ENCODE measurements around the gene TNFRSF12A. TPM values are rescaled to one million over a fixed set of nuclear protein-coding genes. Genes with fewer than 3 reads are reported as not detected.
"Not testable (repeated sequence)": the region's sequence is repeated elsewhere in the genome, so short reads cannot be mapped to it uniquely, and the experiment has no call there.

Gene TNFRSF12A
- total RNA-seq, 1 donor from 2014 or later, result 66.2 TPM

DNA sequence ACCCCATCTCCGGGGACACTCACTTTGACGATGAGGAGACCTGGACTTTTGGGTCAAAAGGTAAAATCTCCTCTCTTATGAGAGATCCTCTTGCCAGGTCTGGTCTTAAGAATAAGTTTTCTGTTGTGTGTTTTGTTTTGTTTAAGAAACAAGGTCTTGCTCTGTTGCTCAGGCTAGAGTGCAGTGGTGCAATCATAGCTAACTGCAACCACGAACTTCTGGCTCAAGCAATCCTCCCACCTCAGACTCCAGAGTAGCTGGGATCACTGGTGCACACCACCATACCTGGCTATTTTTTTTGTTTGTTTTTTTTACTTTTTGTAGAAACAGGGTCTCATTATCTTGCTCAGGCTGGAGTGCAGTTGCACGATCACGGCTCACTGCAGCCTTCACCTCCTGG, 30.3 kb downstream of the TNFRSF12A start:
- Histone ChIP-seq H3K27ac (replicated peaks) (no peak overlapping the region), H3K27me3 (ENCODE audit: low read depth) (peaks cover 53% of the 10 kb centered on the region), H3K9me3 (replicated peaks) (no peaks in the 10 kb centered on the region), H3K4me3 (no peak overlapping the region), H3K4me1 (peaks cover 16% of the 10 kb centered on the region), H3K36me3 (no peaks in the 10 kb centered on the region)
- intact Hi-C loops (cut with micrococcal nuclease), result loop anchor here (10.0 kb wide), 1 partner anchor 74 kb away; no protein-coding TSS in a partner anchor
- no peak for DNase-seq
- no peak for TF ChIP-seq CTCF (IDR thresholded peaks at IDR 0.05; ENCODE audit: borderline replicate concordance)

DNA sequence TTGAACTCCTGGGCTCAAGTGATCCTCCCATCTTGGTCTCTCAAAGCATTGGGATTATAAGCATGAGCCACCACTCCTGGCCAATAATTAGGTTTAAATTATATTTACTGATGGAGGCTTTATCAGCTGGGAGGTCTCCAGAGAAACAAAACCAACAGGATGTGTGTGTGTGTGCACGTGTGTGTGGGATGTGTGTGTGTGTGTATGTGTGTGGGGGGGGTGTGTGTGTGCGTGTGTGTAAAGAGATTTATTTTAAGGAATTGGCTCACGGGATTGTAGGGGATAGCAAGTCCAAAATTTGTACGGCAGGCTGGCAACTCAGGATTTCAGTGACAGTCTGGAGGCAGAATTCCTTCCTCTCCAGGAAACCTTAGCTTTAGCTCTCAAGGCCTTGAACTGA, 30.8 kb downstream of the TNFRSF12A start:
- no peaks in the 10 kb centered on the region for H3K36me3 ChIP-seq
- H3K9me3 ChIP-seq (replicated peaks), result no peaks in the 10 kb centered on the region
- H3K4me3 ChIP-seq, result no peak overlapping the region
- no peak overlapping the region for H3K27ac ChIP-seq (replicated peaks)
- peaks cover 11% of the 10 kb centered on the region for H3K4me1 ChIP-seq
- H3K27me3 ChIP-seq (ENCODE audit: low read depth), result peaks cover 47% of the 10 kb centered on the region
- intact Hi-C loops (cut with micrococcal nuclease), result loop anchor here (10.0 kb wide), 1 partner anchor 74 kb away; no protein-coding TSS in a partner anchor
- DNase-seq, result no peak
- no peak for TF ChIP-seq CTCF (IDR thresholded peaks at IDR 0.05; ENCODE audit: borderline replicate concordance)

DNA sequence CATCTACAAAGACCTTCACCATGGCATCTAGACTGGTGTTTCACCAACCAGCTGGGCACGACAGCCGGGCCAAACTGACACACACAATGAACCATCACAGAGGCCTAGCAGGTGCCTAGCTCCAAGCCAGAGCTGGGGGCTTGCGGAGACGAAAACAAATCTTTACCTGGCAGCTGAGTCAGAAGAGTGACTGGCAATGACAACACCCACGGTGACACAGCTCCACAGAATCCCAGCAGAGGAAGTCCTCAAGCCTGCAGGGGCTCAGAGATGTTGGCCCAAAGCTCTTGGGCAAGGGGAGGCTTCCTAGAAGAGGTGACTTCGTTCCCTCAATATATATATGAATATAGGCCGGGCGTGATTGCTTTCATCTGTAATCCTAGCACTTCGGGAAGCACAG, 31.3 kb downstream of the TNFRSF12A start:
- H3K27me3 ChIP-seq (ENCODE audit: low read depth), result peaks cover 43% of the 10 kb centered on the region
- intact Hi-C loops (cut with micrococcal nuclease), result loop anchor here (10.0 kb wide), 1 partner anchor 73 kb away; no protein-coding TSS in a partner anchor
- H3K36me3 ChIP-seq, result no peaks in the 10 kb centered on the region
- H3K27ac ChIP-seq (replicated peaks), result no peak overlapping the region
- H3K4me3 ChIP-seq, result no peak overlapping the region
- no peak for DNase-seq
- peaks cover 6% of the 10 kb centered on the region for H3K4me1 ChIP-seq
- H3K9me3 ChIP-seq (replicated peaks), result no peaks in the 10 kb centered on the region
- TF ChIP-seq CTCF (IDR thresholded peaks at IDR 0.05; ENCODE audit: borderline replicate concordance), result no peak

DNA sequence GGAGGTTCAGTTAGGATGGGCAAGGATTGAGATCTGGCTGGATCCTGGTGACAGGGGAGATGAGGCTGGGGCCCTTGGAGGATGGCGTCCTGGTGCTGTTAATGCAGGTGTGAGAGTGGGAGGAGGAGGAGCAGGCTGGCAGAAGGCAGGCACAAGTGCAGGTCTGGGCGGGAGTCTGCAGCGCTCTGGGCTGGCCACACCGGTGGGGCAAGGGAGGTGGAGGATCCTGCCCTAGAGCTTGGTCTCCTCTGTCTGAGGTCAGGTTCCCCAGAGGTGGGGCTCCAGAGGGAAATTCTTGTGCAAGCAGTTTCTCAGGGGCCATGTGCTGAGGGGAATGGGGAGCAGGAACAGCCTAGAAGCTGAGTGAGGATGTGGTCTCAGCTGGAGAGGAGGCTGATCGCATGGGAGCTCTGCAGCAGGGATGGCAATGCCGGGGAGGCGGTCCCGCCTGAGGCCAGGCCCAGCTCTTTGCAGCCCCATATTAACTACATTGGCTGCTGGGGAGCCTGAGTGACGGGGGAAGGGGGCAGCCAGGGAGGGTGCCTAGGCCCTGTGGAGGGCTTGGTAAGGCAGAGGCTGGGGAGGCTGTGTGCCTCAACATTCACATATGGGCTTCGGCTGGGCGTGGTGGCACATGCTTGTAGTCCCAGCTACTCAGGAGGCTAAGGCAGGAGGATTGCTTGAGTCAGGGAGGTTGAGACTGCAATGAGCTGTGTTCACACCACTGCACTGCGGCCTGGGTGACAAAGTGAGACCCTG, 32.6 kb downstream of the TNFRSF12A start:
- intact Hi-C loops (cut with micrococcal nuclease), result loop anchor here (10.0 kb wide), 1 partner anchor 72 kb away; no protein-coding TSS in a partner anchor
- peaks cover 30% of the 10 kb centered on the region for H3K27me3 ChIP-seq (ENCODE audit: low read depth)
- DNase-seq; H3K36me3 ChIP-seq; H3K4me3 ChIP-seq; H3K9me3 ChIP-seq (replicated peaks); H3K4me1 ChIP-seq; H3K27ac ChIP-seq (replicated peaks): not testable (repeated sequence)

GRCh38 chr16:3053330-3053710, 33.2 kb downstream of the TNFRSF12A start:
- intact Hi-C loops (cut with micrococcal nuclease), result loop anchor here (10.0 kb wide), 1 partner anchor 71 kb away; no protein-coding TSS in a partner anchor
- not testable (repeated sequence) for H3K36me3 ChIP-seq; H3K4me3 ChIP-seq; H3K4me1 ChIP-seq; H3K9me3 ChIP-seq (replicated peaks); H3K27ac ChIP-seq (replicated peaks); DNase-seq
- H3K27me3 ChIP-seq (ENCODE audit: low read depth), result peaks cover 24% of the 10 kb centered on the region

DNA sequence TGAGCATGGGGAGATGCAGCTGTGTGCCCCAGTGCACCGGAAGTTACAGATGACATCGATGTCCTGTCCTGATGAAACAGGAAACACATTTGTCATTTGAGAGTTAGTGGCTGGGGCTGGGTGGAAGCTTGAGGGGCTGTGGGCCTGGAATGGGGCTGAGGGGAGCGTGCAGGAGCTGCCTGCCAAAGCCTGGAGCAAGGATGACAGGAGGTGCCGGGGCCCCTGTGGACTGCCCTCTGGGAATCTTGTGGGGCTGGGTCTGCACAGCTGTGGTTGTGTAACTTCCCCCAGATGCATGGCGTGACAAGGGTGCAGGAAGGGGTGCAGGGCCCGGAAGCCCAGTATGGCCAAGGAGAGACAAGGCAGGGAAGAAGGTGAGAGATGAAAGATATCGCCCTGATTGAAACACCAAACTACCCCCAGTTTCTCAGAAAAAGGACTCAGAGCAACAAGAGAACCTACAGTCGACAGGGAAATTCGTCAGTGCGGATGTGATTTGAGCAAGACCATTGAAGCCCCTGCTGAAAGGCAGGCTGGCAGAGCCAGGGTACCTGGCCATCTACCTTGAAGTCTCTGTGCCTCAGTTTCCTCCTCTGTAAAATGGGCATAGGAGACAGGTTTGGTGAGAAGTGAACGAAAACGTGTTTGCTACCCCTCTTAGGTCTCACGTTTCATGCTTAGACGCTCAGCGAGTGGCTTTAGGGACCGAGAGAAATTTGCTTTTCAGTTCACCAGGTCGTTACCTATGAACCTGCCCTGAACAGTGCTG, 35.0 kb downstream of the TNFRSF12A start:
- no peak for TF ChIP-seq CTCF (IDR thresholded peaks at IDR 0.05; ENCODE audit: borderline replicate concordance)
- no peak overlapping the region for H3K27ac ChIP-seq (replicated peaks)
- H3K27me3 ChIP-seq (ENCODE audit: low read depth), result peaks cover 6% of the 10 kb centered on the region
- intact Hi-C loops (cut with micrococcal nuclease), result loop anchor here (10.0 kb wide), 1 partner anchor 70 kb away; no protein-coding TSS in a partner anchor
- H3K4me3 ChIP-seq, result no peak overlapping the region
- H3K36me3 ChIP-seq, result no peaks in the 10 kb centered on the region
- H3K9me3 ChIP-seq (replicated peaks), result no peaks in the 10 kb centered on the region
- DNase-seq, result no peak
- peaks cover 24% of the 10 kb centered on the region for H3K4me1 ChIP-seq

GRCh38 chr16:3055734-3056115, 35.6 kb downstream of the TNFRSF12A start:
- not testable (repeated sequence) for DNase-seq; H3K27ac ChIP-seq (replicated peaks); H3K36me3 ChIP-seq; H3K9me3 ChIP-seq (replicated peaks); H3K27me3 ChIP-seq (ENCODE audit: low read depth); H3K4me3 ChIP-seq
- peaks cover 30% of the 10 kb centered on the region for H3K4me1 ChIP-seq
- intact Hi-C loops (cut with micrococcal nuclease), result loop anchor here (10.0 kb wide), 1 partner anchor 69 kb away; no protein-coding TSS in a partner anchor
